K562 (cell line): ENCODE results near the gene ST6GALNAC3. TPM values are rescaled to one million over a fixed set of nuclear protein-coding genes. Genes with fewer than 3 reads are reported as not detected.

Experiments used
- ATAC-seq: fragments of 200-7000 bp; cut with Tn5 transposase; 3 replicates; pipeline ENCODE4 v1.9.1; 2020; ENCODE audit warnings: moderate library complexity
- BruUV-seq: library from RNA; stranded (reverse); fragments of 400-500 nt; replicated peaks from 2 replicates; lab custom pipeline; 2021; lab: Mats Ljungman, UMichigan
- CTCF ChIA-PET: fragments of 300-600 bp; formaldehyde crosslinking; extraction: SDS; loops from one replicate; lab custom pipeline; 2021; ENCODE audit warnings: low intra/inter-chr PET ratio; lab: Yijun Ruan, JAX
- POLR2A ChIA-PET: fragments of 300-600, 350-650 bp; sonication (Branson Sonifier 250); formaldehyde crosslinking; extraction: SDS; loops from one replicate; lab custom pipeline; 2021; ENCODE audit warnings: antibody characterized with exemption, inconsistent platforms; lab: Yijun Ruan, JAX
- DNase-seq, 4 experiments: peaks; one replicate each; pipeline versions ENCODE4 v3.0.0 to v3.0.0-alpha.2; 2011 to 2018; ENCODE audit warnings: low spot score in 3 of 4, mixed read lengths in 3 of 4; ENCODE audit errors: extremely low read depth in 1 of 4
- FAIRE-seq: peaks from 2 replicates; lab custom pipeline; 2011; peaks lifted over from hg19 to GRCh38; lab: Jason Lieb, UNC
- H2AFZ ChIP-seq: 2 replicates; pipeline ENCODE4 v1.6.0; 2011; ENCODE audit warnings: low read depth, low read length, control low read depth, inconsistent platforms
- H3K27ac ChIP-seq: fragments of 200-600 bp; 3 replicates; pipeline ENCODE4 v1.8.0; 2011; ENCODE audit warnings: low read depth, mild to moderate bottlenecking, control low read depth, inconsistent platforms, low read length, moderate library complexity, mixed read lengths; ENCODE audit errors: extremely low read depth
- H3K27me3 ChIP-seq, 2 experiments: fragments of 300-600 bp in 1 of 2; 2 replicates in 1 of 2; 3 replicates in 1 of 2; pipeline versions ENCODE4 v1.6.0 to v1.8.0; 2011; ENCODE audit warnings: inconsistent platforms in 2 of 2, low read length in 2 of 2, mild to moderate bottlenecking in 1 of 2, mixed read lengths in 1 of 2, moderate library complexity in 1 of 2; ENCODE audit not compliant: control insufficient read depth in 2 of 2, insufficient read depth in 2 of 2
- H3K36me3 ChIP-seq: fragments of 300-600 bp; 3 replicates; pipeline ENCODE4 v1.8.0; 2011; ENCODE audit warnings: mild to moderate bottlenecking, low read length, inconsistent platforms; ENCODE audit not compliant: control insufficient read depth, insufficient read depth
- H3K4me1 ChIP-seq, 2 experiments: fragments of 200-600 bp in 1 of 2; replicated peaks in 1 of 2; 2 replicates in 1 of 2; 3 replicates in 1 of 2; pipeline versions ENCODE4 v1.5.1 to v1.8.0; 2011; ENCODE audit warnings: inconsistent platforms in 2 of 2, low read length in 2 of 2, mild to moderate bottlenecking in 1 of 2, mixed read lengths in 1 of 2, moderate library complexity in 1 of 2; ENCODE audit not compliant: control insufficient read depth in 2 of 2, insufficient read depth in 2 of 2
- H3K4me2 ChIP-seq: 2 replicates; pipeline ENCODE4 v1.6.1; 2011; ENCODE audit warnings: low read length, control low read depth, inconsistent platforms, mixed read lengths; ENCODE audit not compliant: insufficient read depth
- H3K4me3 ChIP-seq: fragments of 200-600 bp; sonication (generic), shearing (Covaris generic); 2 replicates; pipeline ENCODE4 v1.5.1; 2016; ENCODE audit warnings: control low read depth, inconsistent platforms
- H3K79me2 ChIP-seq: fragments of 200-600 bp; 3 replicates; pipeline ENCODE4 v1.8.0; 2011; ENCODE audit warnings: low read length, inconsistent platforms; ENCODE audit not compliant: control insufficient read depth, insufficient read depth
- H3K9ac ChIP-seq, 2 experiments: 2 replicates each; pipeline versions ENCODE4 v1.6.0 to v1.6.1; 2011; ENCODE audit warnings: low read depth in 2 of 2, low read length in 2 of 2, control low read depth in 1 of 2, inconsistent platforms in 1 of 2, mild to moderate bottlenecking in 1 of 2, mixed read lengths in 1 of 2; ENCODE audit not compliant: insufficient read depth in 1 of 2
- H3K9me1 ChIP-seq: one replicate; pipeline ENCODE4 v1.6.0; 2011; ENCODE audit warnings: inconsistent platforms, mild to moderate bottlenecking, low read length, moderate library complexity; ENCODE audit not compliant: control insufficient read depth, insufficient read depth
- H3K9me3 ChIP-seq: replicated peaks from 2 replicates; pipeline ENCODE4 v1.5.1; 2011; ENCODE audit warnings: low read depth, low read length, inconsistent platforms; ENCODE audit not compliant: control insufficient read depth, insufficient read depth
- H4K20me1 ChIP-seq: replicated peaks from 2 replicates; pipeline ENCODE4 v1.6.1; 2011; ENCODE audit warnings: low read length, inconsistent platforms, mixed read lengths; ENCODE audit not compliant: control insufficient read depth, insufficient read depth
- BACH1 ChIP-seq: fragments of 200-800 bp; sonication (Bioruptor generic); IDR thresholded peaks from 2 replicates; pipeline ENCODE4 v1.6.1; 2016; ENCODE audit warnings: missing genetic modification characterization, missing compliant biosample characterization
- BDP1 ChIP-seq: IDR thresholded peaks from 3 replicates; pipeline ENCODE4 v1.6.1; 2011; ENCODE audit not compliant: insufficient read length, insufficient read depth
- MTA1 ChIP-seq: fragments of 450-650 bp; IDR thresholded peaks from 2 replicates; pipeline ENCODE4 v1.6.1; 2017; ENCODE audit warnings: borderline replicate concordance
- MTA3 ChIP-seq: fragments of 450-650 bp; formaldehyde crosslinking; IDR thresholded peaks from 2 replicates; pipeline ENCODE4 v1.6.1; 2017; ENCODE audit warnings: mild to moderate bottlenecking, borderline replicate concordance
- RB1 ChIP-seq: fragments of 450-650 bp; IDR thresholded peaks from 2 replicates; pipeline ENCODE4 v1.6.1; 2017; ENCODE audit warnings: low read depth, mild to moderate bottlenecking
- SIX5 ChIP-seq, 2 experiments: IDR thresholded peaks; 2 replicates each; pipeline ENCODE4 v1.6.1; 2011; ENCODE audit warnings: low read length in 2 of 2, borderline replicate concordance in 1 of 2, low read depth in 1 of 2, mild to moderate bottlenecking in 1 of 2, moderate library complexity in 1 of 2; ENCODE audit not compliant: insufficient read depth in 1 of 2
- TCF3 ChIP-seq: sonication (generic); formaldehyde crosslinking; IDR thresholded peaks from 2 replicates; pipeline ENCODE4 v1.4.0; 2020; ENCODE audit warnings: mild to moderate bottlenecking, missing genetic modification reagents
- ZFX ChIP-seq: sonication (generic); formaldehyde crosslinking; IDR thresholded peaks from 2 replicates; pipeline ENCODE4 v1.8.0; 2022; ENCODE audit warnings: mild to moderate bottlenecking, missing genetic modification reagents, moderate library complexity
- WGBS: fragments of 100-300 bp; shearing (Covaris generic); methylation state at CpG from one replicate; pipeline ENCODE4 v1.1.6; 2016; ENCODE audit warnings: low coverage, mixed read lengths; ENCODE audit not compliant: insufficient coverage; ENCODE audit errors: missing lambda C conversion rate; 5-methylcytosine and 5-hydroxymethylcytosine counted together
- in situ Hi-C: fragments of 300-500 bp; cut with MboI; formaldehyde crosslinking; loops from 4 replicates; pipeline ENCODE4 v1.15.0; 2018; ENCODE audit warnings: inconsistent platforms, mixed read lengths
- intact Hi-C: fragments of 100-400 bp; cut with micrococcal nuclease; formaldehyde crosslinking; loops from 2 replicates; pipeline ENCODE4 v1.14.2; 2022
- polyA plus RNA-seq, 8 experiments: library from polyadenylated mRNA; depleted of rRNA in 4 of 8; stranded (reverse) in 5 of 8; unstranded in 3 of 8; fragments of >200 nt; fragmentation: Nextera tagmentation in 2 of 8; fragmentation: Illumina TruSeq in 1 of 8; extraction: Ambion mirVana in 2 of 8; extraction: Trizol in 1 of 8; gene quantifications; 2 replicates each; pipeline versions ENCODE4 v1.2.1 to v1.2.3, GENCODE V29; 2011 to 2014; ENCODE audit warnings: inconsistent platforms in 1 of 8, missing spikeins in 1 of 8
- total RNA-seq, 7 experiments: library from RNA; depleted of rRNA in 6 of 7; stranded (reverse); fragments of >200 nt in 6 of 7; fragmentation: Illumina TruSeq in 2 of 7; extraction: Trizol in 2 of 7; gene quantifications; 2 replicates each; pipeline versions ENCODE4 v1.2.1 to v1.2.3, GENCODE V29; 2011 to 2021; ENCODE audit warnings: low replicate concordance in 1 of 7
- TF ChIP-seq, protein P1 (sequence below): fragments of 450-650 bp; IDR thresholded peaks from 2 replicates; pipeline ENCODE4 v1.6.1; 2017; ENCODE audit warnings: antibody characterized with exemption, mild to moderate bottlenecking
- TF ChIP-seq, protein P2 (sequence below): fragments of 450-650 bp; formaldehyde crosslinking; IDR thresholded peaks from 2 replicates; pipeline ENCODE4 v1.4.0; 2022; ENCODE audit warnings: missing genetic modification characterization
- TF ChIP-seq, protein P3 (sequence below): fragments of 450-650 bp; formaldehyde crosslinking; IDR thresholded peaks from 2 replicates; pipeline ENCODE4 v1.4.0; 2020; ENCODE audit warnings: mild to moderate bottlenecking, moderate library complexity
- TF ChIP-seq, protein P4 (sequence below): sonication (generic); formaldehyde crosslinking; IDR thresholded peaks from 2 replicates; pipeline ENCODE4 v1.8.1; 2023; ENCODE audit warnings: mild to moderate bottlenecking, missing genetic modification reagents

ST6GALNAC3 gene
- total and polyA plus RNA-seq, 9 of the 15 experiments (the other 6 are each of a cell fraction or from before 2014, with no cell fraction given) = 0.04 to 0.29 (median 0.18) TPM; not detected in 6

DNA sequence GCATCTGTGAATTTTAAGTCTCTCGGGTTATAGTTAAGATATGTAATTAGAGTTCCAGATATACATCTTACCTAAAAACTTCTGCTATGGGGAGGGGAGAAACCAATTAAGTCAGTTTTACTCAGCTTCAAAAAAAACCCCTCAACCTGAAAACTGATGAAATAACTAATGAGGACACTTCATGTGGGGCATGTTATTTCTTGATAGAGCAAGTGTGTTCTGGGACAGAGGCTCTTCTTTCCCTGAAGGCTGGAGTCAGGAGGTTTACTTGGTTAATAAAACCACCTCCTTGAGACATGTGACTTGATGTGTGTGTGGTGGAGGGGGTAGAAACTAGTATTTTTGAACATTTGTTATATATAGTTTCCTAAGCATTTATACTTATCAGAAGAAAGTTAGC lies 479.7 kb downstream of the ST6GALNAC3 start:
- no peaks in the 10 kb centered on the region for H3K9me1 ChIP-seq
- CTCF ChIA-PET = no interaction called here
- no peaks in the 10 kb centered on the region for H4K20me1 ChIP-seq
- H3K4me2 ChIP-seq = no peak overlapping the region
- no peaks in the 10 kb centered on the region for H3K79me2 ChIP-seq
- POLR2A ChIA-PET = no interaction called here
- no peaks in the 10 kb centered on the region for H3K9me3 ChIP-seq
- H3K4me1 ChIP-seq = no peaks in the 10 kb centered on the region
- 0% methylated on average over 1 of the region's 1 CpG for WGBS
- in situ Hi-C loops (no loop called here), intact Hi-C loops (no loop called here)
- TF ChIP-seq MTA1 (no peak), BACH1 (no peak), ZFX (CRISPR knock-in tag) (no peak), RB1 (no peak), MTA3 (no peak), SIX5 (IDR thresholded peaks at IDR 0.05; ENCODE audit: borderline replicate concordance in 1 of 2, insufficient read depth in 1 of 2, low read depth in 1 of 2, low read length in 2 of 2) (no peak), BDP1 (no peak), TCF3 (no peak)
- TF ChIP-seq, protein P1, sequence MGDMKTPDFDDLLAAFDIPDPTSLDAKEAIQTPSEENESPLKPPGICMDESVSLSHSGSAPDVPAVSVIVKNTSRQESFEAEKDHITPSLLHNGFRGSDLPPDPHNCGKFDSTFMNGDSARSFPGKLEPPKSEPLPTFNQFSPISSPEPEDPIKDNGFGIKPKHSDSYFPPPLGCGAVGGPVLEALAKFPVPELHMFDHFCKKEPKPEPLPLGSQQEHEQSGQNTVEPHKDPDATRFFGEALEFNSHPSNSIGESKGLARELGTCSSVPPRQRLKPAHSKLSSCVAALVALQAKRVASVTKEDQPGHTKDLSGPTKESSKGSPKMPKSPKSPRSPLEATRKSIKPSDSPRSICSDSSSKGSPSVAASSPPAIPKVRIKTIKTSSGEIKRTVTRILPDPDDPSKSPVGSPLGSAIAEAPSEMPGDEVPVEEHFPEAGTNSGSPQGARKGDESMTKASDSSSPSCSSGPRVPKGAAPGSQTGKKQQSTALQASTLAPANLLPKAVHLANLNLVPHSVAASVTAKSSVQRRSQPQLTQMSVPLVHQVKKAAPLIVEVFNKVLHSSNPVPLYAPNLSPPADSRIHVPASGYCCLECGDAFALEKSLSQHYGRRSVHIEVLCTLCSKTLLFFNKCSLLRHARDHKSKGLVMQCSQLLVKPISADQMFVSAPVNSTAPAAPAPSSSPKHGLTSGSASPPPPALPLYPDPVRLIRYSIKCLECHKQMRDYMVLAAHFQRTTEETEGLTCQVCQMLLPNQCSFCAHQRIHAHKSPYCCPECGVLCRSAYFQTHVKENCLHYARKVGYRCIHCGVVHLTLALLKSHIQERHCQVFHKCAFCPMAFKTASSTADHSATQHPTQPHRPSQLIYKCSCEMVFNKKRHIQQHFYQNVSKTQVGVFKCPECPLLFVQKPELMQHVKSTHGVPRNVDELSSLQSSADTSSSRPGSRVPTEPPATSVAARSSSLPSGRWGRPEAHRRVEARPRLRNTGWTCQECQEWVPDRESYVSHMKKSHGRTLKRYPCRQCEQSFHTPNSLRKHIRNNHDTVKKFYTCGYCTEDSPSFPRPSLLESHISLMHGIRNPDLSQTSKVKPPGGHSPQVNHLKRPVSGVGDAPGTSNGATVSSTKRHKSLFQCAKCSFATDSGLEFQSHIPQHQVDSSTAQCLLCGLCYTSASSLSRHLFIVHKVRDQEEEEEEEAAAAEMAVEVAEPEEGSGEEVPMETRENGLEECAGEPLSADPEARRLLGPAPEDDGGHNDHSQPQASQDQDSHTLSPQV = no peak
- TF ChIP-seq, protein P2, sequence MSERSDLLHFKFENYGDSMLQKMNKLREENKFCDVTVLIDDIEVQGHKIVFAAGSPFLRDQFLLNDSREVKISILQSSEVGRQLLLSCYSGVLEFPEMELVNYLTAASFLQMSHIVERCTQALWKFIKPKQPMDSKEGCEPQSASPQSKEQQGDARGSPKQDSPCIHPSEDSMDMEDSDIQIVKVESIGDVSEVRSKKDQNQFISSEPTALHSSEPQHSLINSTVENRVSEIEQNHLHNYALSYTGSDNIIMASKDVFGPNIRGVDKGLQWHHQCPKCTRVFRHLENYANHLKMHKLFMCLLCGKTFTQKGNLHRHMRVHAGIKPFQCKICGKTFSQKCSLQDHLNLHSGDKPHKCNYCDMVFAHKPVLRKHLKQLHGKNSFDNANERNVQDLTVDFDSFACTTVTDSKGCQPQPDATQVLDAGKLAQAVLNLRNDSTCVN (CRISPR knock-in tag) = no peak
- TF ChIP-seq, protein P3, sequence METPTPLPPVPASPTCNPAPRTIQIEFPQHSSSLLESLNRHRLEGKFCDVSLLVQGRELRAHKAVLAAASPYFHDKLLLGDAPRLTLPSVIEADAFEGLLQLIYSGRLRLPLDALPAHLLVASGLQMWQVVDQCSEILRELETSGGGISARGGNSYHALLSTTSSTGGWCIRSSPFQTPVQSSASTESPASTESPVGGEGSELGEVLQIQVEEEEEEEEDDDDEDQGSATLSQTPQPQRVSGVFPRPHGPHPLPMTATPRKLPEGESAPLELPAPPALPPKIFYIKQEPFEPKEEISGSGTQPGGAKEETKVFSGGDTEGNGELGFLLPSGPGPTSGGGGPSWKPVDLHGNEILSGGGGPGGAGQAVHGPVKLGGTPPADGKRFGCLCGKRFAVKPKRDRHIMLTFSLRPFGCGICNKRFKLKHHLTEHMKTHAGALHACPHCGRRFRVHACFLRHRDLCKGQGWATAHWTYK (CRISPR knock-in tag) = no peak
- TF ChIP-seq, protein P4, sequence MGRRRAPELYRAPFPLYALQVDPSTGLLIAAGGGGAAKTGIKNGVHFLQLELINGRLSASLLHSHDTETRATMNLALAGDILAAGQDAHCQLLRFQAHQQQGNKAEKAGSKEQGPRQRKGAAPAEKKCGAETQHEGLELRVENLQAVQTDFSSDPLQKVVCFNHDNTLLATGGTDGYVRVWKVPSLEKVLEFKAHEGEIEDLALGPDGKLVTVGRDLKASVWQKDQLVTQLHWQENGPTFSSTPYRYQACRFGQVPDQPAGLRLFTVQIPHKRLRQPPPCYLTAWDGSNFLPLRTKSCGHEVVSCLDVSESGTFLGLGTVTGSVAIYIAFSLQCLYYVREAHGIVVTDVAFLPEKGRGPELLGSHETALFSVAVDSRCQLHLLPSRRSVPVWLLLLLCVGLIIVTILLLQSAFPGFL (CRISPR knock-in tag) = no peak
- no peak for DNase-seq
- H2AFZ ChIP-seq = no peak overlapping the region
- H3K4me3 ChIP-seq = no peak overlapping the region
- no peak overlapping the region for H3K27ac ChIP-seq
- no peaks in the 10 kb centered on the region for H3K36me3 ChIP-seq
- H3K9ac ChIP-seq = no peak overlapping the region
- no peaks in the 10 kb centered on the region for H3K27me3 ChIP-seq
- no peak for ATAC-seq
- BruUV-seq = no TSS peak
- FAIRE-seq = no peak
